ENCODE results near the gene CLEC1A. TPM values are rescaled to one million over a fixed set of nuclear protein-coding genes. Genes with fewer than 3 reads are reported as not detected.

The CLEC1A gene
- total RNA-seq: not detected in 2 replicates

DNA sequence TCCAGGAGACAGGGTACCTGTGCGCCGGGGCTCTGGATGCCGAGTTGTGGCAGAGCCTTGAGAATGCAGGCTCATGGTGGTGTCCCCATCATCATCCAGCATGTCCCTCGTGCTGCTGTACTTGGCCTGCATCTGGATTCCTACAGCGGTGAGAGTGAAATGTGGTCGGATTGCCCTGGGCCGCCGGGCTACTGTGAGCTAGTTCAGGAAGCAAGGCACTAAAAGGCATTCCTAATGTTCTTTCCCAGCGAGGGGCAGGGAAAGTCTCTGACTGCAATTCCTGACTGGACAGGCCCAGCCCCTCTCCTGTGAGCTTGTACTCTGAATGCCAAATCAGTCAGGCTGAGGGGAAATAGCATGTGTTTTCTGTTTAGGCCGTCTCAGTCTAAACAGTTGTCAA is at the start of gene CLEC1A:
TSS of gene CLEC1A (minus strand) at position 195 of the 400 bp plus-strand sequence. CDS start at position 132, 63 bp downstream.
- intact Hi-C loops (cut with micrococcal nuclease): no loop called here
- H3K36me3 Mint-ChIP-seq (ENCODE audit: low read depth): no peaks in the 10 kb centered on the region
- peaks cover 8% of the 10 kb centered on the region for H3K27me3 Mint-ChIP-seq
- H3K9me3 Mint-ChIP-seq: peaks cover 4% of the 10 kb centered on the region
- H3K4me1 Mint-ChIP-seq: no peaks in the 10 kb centered on the region
- H3K27ac Mint-ChIP-seq: no peak within 1 kb of the TSS
- H3K4me3 Mint-ChIP-seq: no peak within 1 kb of the TSS
- DNase-seq: no peak

DNA sequence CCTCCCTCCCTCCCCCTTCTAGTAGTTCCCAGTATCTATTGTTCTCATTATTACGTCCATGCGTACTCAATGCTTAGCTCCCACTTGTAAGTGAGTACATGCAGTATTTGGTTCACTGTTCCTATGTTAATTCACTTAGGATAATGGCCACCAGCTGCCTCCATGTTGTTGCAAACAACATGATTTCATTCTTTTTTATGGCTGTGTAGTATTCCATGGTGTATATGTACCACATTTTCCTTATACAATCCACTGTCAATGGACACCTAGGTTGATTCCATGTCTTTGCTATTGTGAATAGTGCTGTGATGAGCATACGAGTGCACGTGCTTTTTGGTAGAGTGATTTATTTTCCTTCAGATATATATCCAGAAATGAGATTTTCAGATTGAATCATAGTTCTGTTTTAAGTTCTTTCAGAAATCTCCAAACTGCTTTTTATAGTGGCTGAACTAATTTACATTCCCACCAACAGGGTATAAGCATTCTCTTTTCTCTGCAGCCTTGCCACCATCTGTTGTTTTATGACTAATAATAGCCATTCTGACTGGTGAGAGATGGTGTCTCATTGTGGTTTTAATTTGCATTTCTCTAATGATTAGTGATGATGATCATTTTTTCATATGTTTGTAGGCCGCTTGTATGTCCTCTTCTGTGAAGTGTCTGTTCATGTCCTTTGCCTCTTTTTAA is 49.1 kb upstream of the CLEC1A start:
- no peaks in the 10 kb centered on the region for H3K36me3 Mint-ChIP-seq (ENCODE audit: low read depth)
- no peak overlapping the region for H3K27ac Mint-ChIP-seq
- peaks cover 52% of the 10 kb centered on the region for H3K27me3 Mint-ChIP-seq
- peaks cover 2% of the 10 kb centered on the region for H3K4me1 Mint-ChIP-seq
- intact Hi-C loops (cut with micrococcal nuclease): no loop called here
- peaks cover 3% of the 10 kb centered on the region for H3K9me3 Mint-ChIP-seq
- H3K4me3 Mint-ChIP-seq: no peak overlapping the region
- DNase-seq: no peak

DNA sequence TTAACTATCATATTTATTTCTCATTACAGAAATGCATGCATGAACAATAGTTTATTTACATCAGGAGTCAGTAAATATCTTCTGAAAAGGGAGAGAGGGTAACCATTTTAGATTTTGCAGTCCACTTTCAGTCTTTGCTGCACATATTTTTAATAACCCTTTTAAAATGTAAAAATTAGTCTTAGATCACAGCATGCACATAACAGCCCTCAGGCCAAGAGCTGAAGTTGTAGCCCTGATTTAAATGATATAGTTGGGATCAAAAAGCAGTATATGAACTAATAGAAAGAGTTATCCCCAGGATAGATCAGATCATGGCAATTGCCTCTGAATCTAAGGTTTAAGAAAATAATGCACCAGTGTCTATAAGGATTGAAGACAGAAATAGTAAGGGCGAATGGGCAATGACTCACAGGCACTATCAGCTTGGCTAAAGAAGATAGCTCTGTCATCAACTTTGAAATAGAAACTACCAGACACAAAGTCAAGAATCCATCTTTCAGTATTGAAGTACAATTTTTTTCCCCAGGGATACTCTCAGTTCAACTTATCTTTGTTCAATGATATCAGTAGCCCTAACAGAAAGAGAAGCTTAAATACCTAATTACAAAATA is 44.3 kb upstream of the CLEC1A start:
- no peak overlapping the region for H3K4me3 Mint-ChIP-seq
- no peaks in the 10 kb centered on the region for H3K36me3 Mint-ChIP-seq (ENCODE audit: low read depth)
- peaks cover 3% of the 10 kb centered on the region for H3K9me3 Mint-ChIP-seq
- H3K27ac Mint-ChIP-seq: no peak overlapping the region
- intact Hi-C loops (cut with micrococcal nuclease): loop anchor here (5.0 kb wide), 2 partner anchors 201 to 346 kb away; no protein-coding TSS in a partner anchor
- peaks cover 39% of the 10 kb centered on the region for H3K27me3 Mint-ChIP-seq
- peaks cover under 1% of the 10 kb centered on the region for H3K4me1 Mint-ChIP-seq
- no peak for DNase-seq

- intact Hi-C loops (cut with micrococcal nuclease): loop anchor here (1.0 to 5.0 kb wide), 4 partner anchors 106 to 392 kb away; no protein-coding TSS in a partner anchor
- Mint-ChIP-seq H3K27me3 (peaks cover 38% of the 10 kb centered on the region), H3K27ac (no peak overlapping the region), H3K36me3 (ENCODE audit: low read depth) (no peaks in the 10 kb centered on the region), H3K9me3 (no peaks in the 10 kb centered on the region), H3K4me3 (no peak overlapping the region), H3K4me1 (no peaks in the 10 kb centered on the region)
- peak; percentile 82 for DNase-seq
Observed at GRCh38 chr12:10140001-10140400, 41.2 kb upstream of the CLEC1A start.

DNA sequence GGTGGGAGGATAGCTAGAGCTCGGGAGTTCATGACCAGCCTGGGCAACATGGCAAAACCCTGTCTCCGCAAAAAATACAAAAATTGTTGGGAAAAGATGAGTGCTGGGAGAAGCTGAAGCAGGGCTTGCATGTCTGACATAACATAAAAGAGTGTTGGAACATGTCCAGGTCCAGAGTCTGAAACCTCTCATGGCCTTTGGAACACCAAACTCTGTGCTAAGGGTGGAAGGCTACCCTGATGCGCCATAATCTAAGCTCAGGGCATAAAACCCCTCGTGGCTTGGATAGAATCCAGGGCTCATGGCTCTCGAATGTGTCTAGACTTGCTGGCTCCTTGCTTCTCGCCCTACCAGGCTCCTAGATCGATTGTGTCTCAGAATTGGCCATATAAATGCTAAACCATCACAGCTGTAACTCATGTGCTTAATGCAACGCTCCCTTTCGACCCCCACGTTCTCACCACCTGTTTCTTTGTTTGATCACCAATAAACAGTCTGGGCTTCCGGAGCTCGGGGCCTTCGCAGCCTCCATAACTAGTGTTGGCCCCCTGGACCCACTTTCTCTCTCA is 37.9 kb upstream of the CLEC1A start:
- peaks cover 25% of the 10 kb centered on the region for H3K27me3 Mint-ChIP-seq
- H3K27ac Mint-ChIP-seq: no peak overlapping the region
- no peaks in the 10 kb centered on the region for H3K4me1 Mint-ChIP-seq
- DNase-seq: peak; percentile 40
- H3K36me3 Mint-ChIP-seq (ENCODE audit: low read depth): no peaks in the 10 kb centered on the region
- no peak overlapping the region for H3K4me3 Mint-ChIP-seq
- no peaks in the 10 kb centered on the region for H3K9me3 Mint-ChIP-seq
- intact Hi-C loops (cut with micrococcal nuclease): loop anchor here (2.0 kb wide), 1 partner anchor 322 kb away; no protein-coding TSS in a partner anchor

GRCh38 chr12:10135126-10135525 is 36.3 kb upstream of the CLEC1A start:
- Mint-ChIP-seq H3K9me3 (no peaks in the 10 kb centered on the region), H3K27me3 (peaks cover 30% of the 10 kb centered on the region), H3K4me1 (peaks cover 4% of the 10 kb centered on the region), H3K27ac (no peak overlapping the region), H3K4me3 (no peak overlapping the region), H3K36me3 (ENCODE audit: low read depth) (no peaks in the 10 kb centered on the region)
- intact Hi-C loops (cut with micrococcal nuclease): no loop called here
- DNase-seq: peak; percentile 17

GRCh38 chr12:10132850-10133370 is 34.1 kb upstream of the CLEC1A start:
- DNase-seq: no peak
- no peaks in the 10 kb centered on the region for H3K36me3 Mint-ChIP-seq (ENCODE audit: low read depth)
- no peak overlapping the region for H3K4me3 Mint-ChIP-seq
- H3K9me3 Mint-ChIP-seq: no peaks in the 10 kb centered on the region
- no peak overlapping the region for H3K27ac Mint-ChIP-seq
- peaks cover 41% of the 10 kb centered on the region for H3K27me3 Mint-ChIP-seq
- peaks cover 7% of the 10 kb centered on the region for H3K4me1 Mint-ChIP-seq
- intact Hi-C loops (cut with micrococcal nuclease): no loop called here

DNA sequence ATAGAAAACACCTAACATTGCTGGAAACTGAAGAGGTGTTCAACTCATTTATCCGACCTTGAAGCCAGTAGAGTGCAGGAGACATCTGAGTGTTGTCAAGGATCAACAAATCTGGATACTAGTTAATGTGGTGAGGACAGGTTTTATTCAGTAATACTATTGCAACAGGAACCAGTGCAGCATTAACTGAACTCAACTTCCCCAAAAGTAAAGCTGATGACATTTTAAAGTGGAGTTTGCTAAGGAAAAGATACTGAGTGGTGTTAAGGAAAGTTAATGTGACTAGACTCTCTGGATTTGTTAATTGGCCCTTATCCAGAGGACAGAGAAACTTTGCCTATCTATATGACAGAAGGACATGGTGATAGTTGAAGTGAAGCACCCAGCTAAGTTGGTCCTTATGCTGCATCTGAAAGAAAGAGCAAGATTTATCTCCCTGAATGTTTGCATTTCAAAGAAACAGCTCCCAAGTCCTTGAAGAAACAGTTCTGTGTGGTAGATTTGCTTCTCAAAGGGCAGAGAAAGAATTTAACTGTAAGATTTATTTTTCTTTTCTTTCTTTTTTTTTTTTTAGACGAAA is 32.4 kb upstream of the CLEC1A start:
- no peak overlapping the region for H3K27ac Mint-ChIP-seq
- H3K36me3 Mint-ChIP-seq (ENCODE audit: low read depth): no peaks in the 10 kb centered on the region
- DNase-seq: no peak
- H3K27me3 Mint-ChIP-seq: peaks cover 43% of the 10 kb centered on the region
- no peak overlapping the region for H3K4me3 Mint-ChIP-seq
- intact Hi-C loops (cut with micrococcal nuclease): no loop called here
- peaks cover 7% of the 10 kb centered on the region for H3K4me1 Mint-ChIP-seq
- no peaks in the 10 kb centered on the region for H3K9me3 Mint-ChIP-seq

- no peak within 1 kb of the TSS for H3K27ac Mint-ChIP-seq
- no peak within 1 kb of the TSS for H3K4me3 Mint-ChIP-seq
- no peaks in the 10 kb centered on the region for H3K9me3 Mint-ChIP-seq
- peaks cover 7% of the 10 kb centered on the region for H3K4me1 Mint-ChIP-seq
- intact Hi-C loops (cut with micrococcal nuclease): no loop called here
- peak; percentile 57 for DNase-seq
- no peaks in the 10 kb centered on the region for H3K36me3 Mint-ChIP-seq (ENCODE audit: low read depth)
- H3K27me3 Mint-ChIP-seq: peaks cover 42% of the 10 kb centered on the region
Observed at GRCh38 chr12:10130042-10130441, 31.3 kb upstream of the CLEC1A start, which contains the start of gene CLEC7A. Gene CLEC7A, minus strand, starts transcription at chr12:10130199. Its CDS starts 117 bp downstream, at chr12:10130082.

GRCh38 chr12:10128687-10129086 is 29.9 kb upstream of the CLEC1A start:
- H3K4me1 Mint-ChIP-seq: peaks cover 7% of the 10 kb centered on the region
- peaks cover 42% of the 10 kb centered on the region for H3K27me3 Mint-ChIP-seq
- intact Hi-C loops (cut with micrococcal nuclease): no loop called here
- no peak for DNase-seq
- H3K4me3 Mint-ChIP-seq: no peak overlapping the region
- H3K36me3 Mint-ChIP-seq (ENCODE audit: low read depth): no peaks in the 10 kb centered on the region
- no peaks in the 10 kb centered on the region for H3K9me3 Mint-ChIP-seq
- H3K27ac Mint-ChIP-seq: no peak overlapping the region

- Mint-ChIP-seq H3K4me3 (no peak overlapping the region), H3K36me3 (ENCODE audit: low read depth) (no peaks in the 10 kb centered on the region), H3K4me1 (peaks cover 7% of the 10 kb centered on the region), H3K27me3 (peaks cover 36% of the 10 kb centered on the region), H3K9me3 (no peaks in the 10 kb centered on the region), H3K27ac (no peak overlapping the region)
- no peak for DNase-seq
- intact Hi-C loops (cut with micrococcal nuclease): no loop called here
Observed at GRCh38 chr12:10126413-10126812, 27.6 kb upstream of the CLEC1A start.

DNA sequence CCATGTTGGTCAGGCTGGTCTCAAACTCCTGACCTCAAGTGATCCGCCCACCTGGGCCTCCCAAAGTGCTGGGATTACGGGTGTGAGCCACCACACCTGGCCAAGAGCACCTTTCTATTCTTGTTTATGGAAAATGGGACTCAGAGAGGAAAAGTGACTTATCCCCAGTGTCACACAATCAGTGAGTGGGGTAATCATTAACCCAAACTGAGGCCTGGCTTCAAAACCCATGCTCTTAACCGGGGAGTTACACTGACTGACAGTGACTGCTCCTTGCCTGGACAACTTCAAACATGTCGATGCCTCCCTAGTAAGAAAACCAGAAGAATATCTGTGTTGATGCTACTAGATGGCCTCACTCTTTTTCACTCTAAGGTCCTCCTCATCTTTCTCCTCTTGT is 23.9 kb upstream of the CLEC1A start:
- no peak overlapping the region for H3K4me3 Mint-ChIP-seq
- peaks cover 32% of the 10 kb centered on the region for H3K27me3 Mint-ChIP-seq
- no peak overlapping the region for H3K27ac Mint-ChIP-seq
- no peaks in the 10 kb centered on the region for H3K36me3 Mint-ChIP-seq (ENCODE audit: low read depth)
- peaks cover 2% of the 10 kb centered on the region for H3K4me1 Mint-ChIP-seq
- intact Hi-C loops (cut with micrococcal nuclease): no loop called here
- peak; percentile 41 for DNase-seq
- H3K9me3 Mint-ChIP-seq: no peaks in the 10 kb centered on the region

DNA sequence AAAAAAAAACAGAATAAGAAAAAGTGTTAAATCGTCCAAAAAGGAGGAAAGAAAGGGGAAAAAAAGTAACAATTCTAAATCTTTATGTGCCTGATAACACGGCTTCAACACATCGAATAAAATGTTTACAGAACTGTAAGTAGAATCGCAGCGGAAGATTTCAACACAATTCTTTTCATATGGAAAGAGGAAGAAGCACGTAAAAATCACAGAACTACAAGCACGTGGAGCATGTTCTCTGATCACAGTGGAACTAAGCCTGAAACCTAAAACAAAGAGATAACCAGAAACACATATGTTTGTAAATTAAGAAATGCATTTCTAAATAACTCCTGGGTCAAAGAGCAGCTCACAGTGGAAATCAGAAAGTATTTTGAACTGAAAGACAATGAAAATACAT is 22.5 kb upstream of the CLEC1A start:
- Mint-ChIP-seq H3K27ac (no peak overlapping the region), H3K27me3 (peaks cover 22% of the 10 kb centered on the region), H3K4me3 (no peak overlapping the region), H3K9me3 (no peaks in the 10 kb centered on the region), H3K4me1 (peaks cover 2% of the 10 kb centered on the region), H3K36me3 (ENCODE audit: low read depth) (no peaks in the 10 kb centered on the region)
- DNase-seq: no peak
- intact Hi-C loops (cut with micrococcal nuclease): no loop called here

DNA sequence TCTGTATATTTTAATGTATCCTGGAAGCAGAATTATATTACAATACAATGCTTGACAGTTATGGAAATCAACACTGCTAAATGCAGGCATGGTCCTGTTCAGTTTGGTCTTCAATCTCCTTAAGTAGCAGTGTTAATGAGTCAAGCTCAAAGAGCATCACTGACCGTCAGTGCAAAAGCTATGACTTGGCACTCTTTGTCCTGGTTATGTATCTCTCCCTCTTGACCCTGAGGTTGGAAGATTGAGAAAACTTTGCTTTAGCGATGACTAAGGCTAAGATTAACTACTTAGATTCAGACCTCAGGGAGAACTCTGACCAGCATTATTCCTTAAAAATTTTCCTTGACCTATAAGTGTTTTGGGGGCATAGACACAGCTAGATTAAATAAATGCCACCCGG is 20.3 kb upstream of the CLEC1A start:
- Mint-ChIP-seq H3K27ac (no peak overlapping the region), H3K36me3 (ENCODE audit: low read depth) (no peaks in the 10 kb centered on the region), H3K27me3 (peaks cover 19% of the 10 kb centered on the region), H3K4me3 (no peak overlapping the region), H3K9me3 (no peaks in the 10 kb centered on the region), H3K4me1 (peaks cover 2% of the 10 kb centered on the region)
- no peak for DNase-seq
- intact Hi-C loops (cut with micrococcal nuclease): no loop called here

Measured in activated CD4-positive, alpha-beta T cell treated with anti-CD3 and anti-CD28 coated beads, Interleukin-2, amount 10 ng/mL, durations not matched to agents 24 days and 14 days (primary cell).